Mesenchymal stem cell (in vitro differentiated cells and primary cell): Measurements from ENCODE around the gene FMNL3.

ENCODE experiments used
- DNase-seq: peaks from one replicate; pipeline ENCODE4 v3.0.0-alpha.2; 2013
- H2AFZ ChIP-seq: one replicate; pipeline ENCODE4 v1.6.1; 2013; ENCODE audit warnings: low read depth, mild to moderate bottlenecking, control low read depth, inconsistent platforms, low read length, moderate library complexity
- H2AK5ac ChIP-seq: 2 replicates; pipeline ENCODE4 v1.6.1; 2013; ENCODE audit warnings: low read length, moderate library complexity, mild to moderate bottlenecking, inconsistent platforms; ENCODE audit not compliant: severe bottlenecking
- H2BK120ac ChIP-seq: one replicate; pipeline ENCODE4 v1.6.1; 2013; ENCODE audit warnings: low read depth, mild to moderate bottlenecking, inconsistent platforms, low read length, moderate library complexity
- H2BK12ac ChIP-seq, 2 experiments: one replicate each; pipeline ENCODE4 v1.6.1; 2013; ENCODE audit warnings: inconsistent platforms in 2 of 2, low read length in 2 of 2, mild to moderate bottlenecking in 2 of 2, moderate library complexity in 2 of 2, control low read depth in 1 of 2
- H2BK15ac ChIP-seq: one replicate; pipeline ENCODE4 v1.6.1; 2013; ENCODE audit warnings: mild to moderate bottlenecking, low read depth, inconsistent platforms; ENCODE audit not compliant: poor library complexity, severe bottlenecking
- H2BK5ac ChIP-seq: 2 replicates; pipeline ENCODE4 v1.6.1; 2013; ENCODE audit warnings: low read depth, mild to moderate bottlenecking, low read length, control low read depth, inconsistent platforms; ENCODE audit not compliant: poor library complexity, severe bottlenecking
- H3K14ac ChIP-seq, 2 experiments: one replicate each; pipeline ENCODE4 v1.6.1; 2013; ENCODE audit warnings: inconsistent platforms in 2 of 2, low read length in 2 of 2, control low read depth in 1 of 2, mild to moderate bottlenecking in 1 of 2, moderate library complexity in 1 of 2
- H3K18ac ChIP-seq, 2 experiments: one replicate each; pipeline ENCODE4 v1.6.1; 2013; ENCODE audit warnings: inconsistent platforms in 2 of 2, low read length in 2 of 2, control low read depth in 1 of 2, low read depth in 1 of 2, mild to moderate bottlenecking in 1 of 2
- H3K23ac ChIP-seq, 2 experiments: one replicate each; pipeline ENCODE4 v1.6.1; 2013; ENCODE audit warnings: inconsistent platforms in 2 of 2, low read length in 2 of 2, mild to moderate bottlenecking in 2 of 2, moderate library complexity in 2 of 2, control low read depth in 1 of 2
- H3K27ac ChIP-seq: 2 replicates; pipeline ENCODE4 v1.5.1; 2013; ENCODE audit warnings: mild to moderate bottlenecking, moderate library complexity, low read length, control low read depth, inconsistent platforms; ENCODE audit not compliant: poor library complexity, severe bottlenecking
- H3K27me3 ChIP-seq, 2 experiments: 2 replicates each; pipeline versions ENCODE4 v1.6.1 to v1.7.0; 2013; ENCODE audit warnings: low read length in 2 of 2, mild to moderate bottlenecking in 2 of 2, moderate library complexity in 2 of 2, control low read depth in 1 of 2, inconsistent platforms in 1 of 2; ENCODE audit not compliant: control insufficient read depth in 1 of 2, insufficient read depth in 1 of 2
- H3K36me3 ChIP-seq, 2 experiments: 2 replicates each; pipeline versions ENCODE4 v1.6.1 to v1.7.0; 2013; ENCODE audit warnings: low read length in 2 of 2, control low read depth in 1 of 2, inconsistent platforms in 1 of 2, low read depth in 1 of 2, mild to moderate bottlenecking in 1 of 2; ENCODE audit not compliant: insufficient read depth in 2 of 2, control insufficient read depth in 1 of 2
- H3K4ac ChIP-seq, 2 experiments: one replicate each; pipeline ENCODE4 v1.6.1; 2013; ENCODE audit warnings: inconsistent platforms in 2 of 2, low read length in 2 of 2, mild to moderate bottlenecking in 2 of 2, moderate library complexity in 2 of 2, control low read depth in 1 of 2, low read depth in 1 of 2
- H3K4me1 ChIP-seq: 2 replicates; pipeline ENCODE4 v1.6.1; 2013; ENCODE audit warnings: low read depth, low read length, control low read depth; ENCODE audit not compliant: control insufficient read depth, insufficient read depth
- H3K4me2 ChIP-seq: 2 replicates; pipeline ENCODE4 v1.6.1; 2013; ENCODE audit warnings: low read length, mild to moderate bottlenecking, inconsistent platforms; ENCODE audit not compliant: poor library complexity, severe bottlenecking
- H3K4me3 ChIP-seq, 2 experiments: 2 replicates each; pipeline versions ENCODE4 v1.5.1 to v1.7.0; 2013; ENCODE audit warnings: low read length in 2 of 2, mild to moderate bottlenecking in 2 of 2, control low read depth in 1 of 2, low read depth in 1 of 2; ENCODE audit not compliant: insufficient read depth in 1 of 2
- H3K79me1 ChIP-seq: replicated peaks from 2 replicates; pipeline ENCODE4 v1.6.1; 2013; ENCODE audit warnings: mild to moderate bottlenecking, control low read depth, low read length, inconsistent platforms; ENCODE audit not compliant: poor library complexity, severe bottlenecking
- H3K9ac ChIP-seq: 2 replicates; pipeline ENCODE4 v1.7.0; 2013; ENCODE audit warnings: mild to moderate bottlenecking, low read length, moderate library complexity
- H3K9me3 ChIP-seq: 2 replicates; pipeline ENCODE4 v1.7.0; 2013; ENCODE audit warnings: mild to moderate bottlenecking, low read length; ENCODE audit not compliant: control insufficient read depth
- H4K8ac ChIP-seq: one replicate; pipeline ENCODE4 v1.6.1; 2013; ENCODE audit warnings: inconsistent platforms, mild to moderate bottlenecking, low read length, moderate library complexity
- H4K91ac ChIP-seq: one replicate; pipeline ENCODE4 v1.6.1; 2013; ENCODE audit warnings: mild to moderate bottlenecking, low read length, inconsistent platforms
- WGBS: methylation state at CpG from one replicate; pipeline ENCODE4 v1.1.7; 2013; ENCODE audit warnings: mixed read lengths; 5-methylcytosine and 5-hydroxymethylcytosine counted together

The FMNL3 gene

DNA sequence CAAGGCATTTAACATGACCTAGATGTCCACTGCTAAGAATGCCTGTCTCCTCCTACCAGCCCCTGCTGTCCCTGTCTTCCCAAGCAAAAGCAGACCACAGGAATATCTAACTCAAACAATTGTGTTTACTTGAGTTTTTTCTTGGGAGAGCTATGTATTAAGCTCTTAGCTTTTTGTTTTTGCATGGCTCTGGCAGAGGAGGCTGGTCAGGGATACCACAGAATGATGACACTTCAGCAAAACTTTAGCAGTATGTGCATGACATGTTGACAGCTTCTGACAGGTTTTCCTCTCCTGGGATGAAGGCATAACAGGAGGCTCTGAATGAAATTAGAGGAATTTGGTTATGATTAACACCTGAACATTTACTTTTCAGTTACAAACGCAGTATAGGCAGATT lies 41.1 kb upstream of the FMNL3 start:
- Histone ChIP-seq H3K4me1 (peaks cover under 1% of the 10 kb centered on the region), H3K4me2 (no peak overlapping the region), H3K27me3 (no peaks in the 10 kb centered on the region), H3K9me3 (no peaks in the 10 kb centered on the region), H4K8ac (no peak overlapping the region), H2AFZ (no peak overlapping the region), H3K79me1 (no peaks in the 10 kb centered on the region), H2BK120ac (no peak overlapping the region), H3K4ac (no peak overlapping the region), H2BK15ac (no peak overlapping the region), H4K91ac (no peak overlapping the region), H3K27ac (no peak overlapping the region), H3K4me3 (no peak overlapping the region), H2BK12ac (no peak overlapping the region), H3K14ac (no peak overlapping the region), H2BK5ac (no peak overlapping the region), H3K18ac (no peak overlapping the region), H3K23ac (no peak overlapping the region), H3K36me3 (peaks cover 10 to 48% of the 10 kb centered on the region in 2 experiments), H3K9ac (peak overlapping the region; percentile 20), H2AK5ac (no peak overlapping the region)
- peak; percentile 67 for DNase-seq
- no CpG with 5 or more reads among the region's 1 CpG for WGBS

- Histone ChIP-seq H3K4me1 (peaks cover 5% of the 10 kb centered on the region), H2AK5ac (no peak overlapping the region), H2AFZ (no peak overlapping the region), H3K4ac (no peak overlapping the region), H3K27me3 (no peaks in the 10 kb centered on the region), H3K36me3 (peaks cover 5 to 29% of the 10 kb centered on the region in 2 experiments), H2BK12ac (no peak overlapping the region), H2BK15ac (no peak overlapping the region), H3K23ac (peak overlapping the region in 1 of 2 experiments; percentile 50), H3K9ac (peak overlapping the region; percentile 57), H3K27ac (no peak overlapping the region), H4K8ac (no peak overlapping the region), H2BK120ac (no peak overlapping the region), H3K4me3 (peak overlapping the region in 1 of 2 experiments; percentile 1), H4K91ac (no peak overlapping the region), H3K79me1 (no peaks in the 10 kb centered on the region), H3K18ac (no peak overlapping the region), H2BK5ac (no peak overlapping the region), H3K14ac (no peak overlapping the region), H3K4me2 (peak overlapping the region; percentile 1), H3K9me3 (no peaks in the 10 kb centered on the region)
- DNase-seq: no peak
- WGBS: 91% methylated on average over 3 of the region's 3 CpGs
Measured at GRCh38 chr12:49744363-49744885, 37.2 kb upstream of the FMNL3 start.

DNA sequence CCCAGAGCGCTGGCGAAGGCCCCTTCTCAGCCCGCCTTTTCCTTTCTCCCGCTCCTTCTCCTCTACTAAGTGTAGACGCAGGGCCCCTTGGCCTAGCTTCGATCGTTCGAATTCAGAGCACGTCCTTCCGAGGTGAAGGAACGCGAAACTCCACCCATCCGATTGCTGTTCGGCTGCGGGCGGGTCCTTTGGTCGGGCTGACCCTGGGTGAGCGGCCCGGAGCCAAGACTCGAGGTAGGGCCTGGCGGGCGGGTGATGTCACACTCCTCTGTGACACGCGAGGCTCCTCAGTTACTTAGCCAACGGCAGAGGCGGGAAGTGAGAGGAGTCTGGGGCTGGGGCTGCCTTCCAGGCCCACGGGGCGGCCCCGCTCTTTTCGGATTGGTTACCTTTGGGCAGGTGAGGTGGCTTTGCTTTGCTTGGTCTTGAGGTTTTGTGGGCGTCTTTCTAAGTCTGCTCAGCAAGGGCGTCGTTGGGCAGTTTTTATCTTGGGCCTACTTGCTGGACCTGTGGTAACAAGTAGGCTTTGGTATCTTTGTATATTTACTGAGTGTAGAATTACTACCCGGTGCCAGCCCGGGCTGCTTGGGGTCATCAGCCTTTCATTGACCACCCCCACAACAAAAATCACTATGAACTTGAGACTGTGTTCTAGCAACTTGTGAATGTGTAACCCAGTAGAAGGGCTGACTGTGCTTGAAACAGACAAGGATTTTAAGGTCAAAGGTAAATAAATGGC lies 34.8 kb upstream of the FMNL3 start:
- Histone ChIP-seq H3K14ac (peak overlapping the region in 1 of 2 experiments; percentile 93), H2BK5ac (peak overlapping the region; percentile 74), H3K4me2 (peak overlapping the region; percentile 75), H3K9ac (peak overlapping the region; percentile 99), H2BK15ac (peak overlapping the region; percentile 17), H2AFZ (peak overlapping the region; percentile 77), H3K9me3 (no peaks in the 10 kb centered on the region), H3K4ac (peak overlapping the region; percentile 85 to 87), H3K4me3 (peak overlapping the region; percentile 82 to 98), H3K36me3 (peaks cover 1 to 14% of the 10 kb centered on the region in 2 experiments), H3K18ac (peak overlapping the region; percentile 66 to 100), H3K27me3 (no peaks in the 10 kb centered on the region), H4K91ac (peak overlapping the region; percentile 84), H4K8ac (no peak overlapping the region), H3K23ac (peak overlapping the region; percentile 83 to 96), H2BK120ac (peak overlapping the region; percentile 51), H3K79me1 (no peaks in the 10 kb centered on the region), H3K27ac (peak overlapping the region; percentile 99), H2AK5ac (peak overlapping the region; percentile 67), H2BK12ac (peak overlapping the region in 1 of 2 experiments; percentile 18), H3K4me1 (peaks cover 5% of the 10 kb centered on the region)
- peak; percentile 94 for DNase-seq
- WGBS: under 1% methylated on average over 28 of the region's 35 CpGs
